HG03521 (cell line): ENCODE results near the gene TAPT1.
"Not testable (repeated sequence)": the region's sequence is repeated elsewhere in the genome, so short reads cannot be mapped to it uniquely, and the experiment has no call there.

Source experiments
- ATAC-seq: cut with Tn5 transposase; IDR thresholded peaks from one replicate; pipeline ENCODE4 v1.9.1; 2021; ENCODE audit warnings: mild to moderate bottlenecking, moderate library complexity; ENCODE audit not compliant: unreplicated experiment

The TAPT1 gene

DNA sequence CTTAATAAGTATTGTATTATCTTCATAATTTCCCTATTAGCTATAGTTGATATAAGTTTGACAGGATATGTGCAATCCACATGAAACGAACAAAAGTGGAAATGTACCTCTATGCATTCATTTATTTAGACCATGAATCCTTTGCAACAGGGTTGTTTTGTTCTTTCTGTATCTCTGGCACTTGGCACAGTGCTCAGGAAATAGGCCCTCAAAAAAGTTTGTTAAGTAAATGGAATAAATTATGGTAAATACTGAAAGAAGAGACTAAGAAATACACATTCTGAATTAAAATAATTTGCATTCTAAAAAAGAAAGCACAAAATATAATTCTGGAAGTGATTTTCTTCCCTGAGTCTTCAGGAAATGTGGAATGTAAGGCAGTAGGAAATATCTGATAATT lies 39.3 kb downstream of the TAPT1 start:
- no peak for ATAC-seq

DNA sequence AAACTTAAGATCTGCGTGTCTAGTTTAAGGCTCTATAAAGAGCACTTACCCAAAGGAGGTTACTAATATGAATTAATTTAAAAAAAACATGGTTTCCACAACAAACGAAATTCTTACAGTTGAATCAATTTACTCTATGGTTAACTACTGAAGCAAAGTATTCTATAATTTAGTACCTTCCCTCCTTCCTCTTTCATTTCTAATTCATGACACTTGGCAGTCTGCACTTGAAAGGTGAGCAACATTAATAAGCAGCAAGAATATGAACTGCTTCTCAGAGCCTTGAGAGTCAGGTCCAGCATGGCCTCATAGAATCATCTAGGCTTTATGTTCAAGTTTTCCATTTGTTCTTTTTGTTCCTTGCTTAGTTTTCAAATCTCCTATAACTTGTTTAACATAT lies 42.7 kb downstream of the TAPT1 start:
- ATAC-seq, result no peak

DNA sequence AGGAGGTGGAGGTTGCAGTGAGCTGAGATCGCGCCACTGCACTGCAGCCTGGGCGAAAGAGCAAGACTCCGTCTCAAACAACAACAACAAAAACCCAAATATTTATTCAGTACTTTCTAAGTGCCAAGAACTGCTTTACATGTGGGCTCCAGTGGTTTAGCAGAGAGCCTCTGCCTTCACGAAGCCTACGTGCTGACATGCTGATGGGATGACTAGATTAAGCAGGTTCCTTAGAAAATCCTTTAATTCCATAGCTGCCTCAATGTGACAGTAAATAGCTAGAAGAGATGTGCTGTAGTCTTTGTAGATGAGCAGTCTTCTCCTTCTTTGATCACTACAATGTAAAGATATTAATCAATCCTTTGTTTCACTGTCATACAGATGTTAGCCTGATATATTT lies 49.6 kb downstream of the TAPT1 start:
- ATAC-seq, result no peak

DNA sequence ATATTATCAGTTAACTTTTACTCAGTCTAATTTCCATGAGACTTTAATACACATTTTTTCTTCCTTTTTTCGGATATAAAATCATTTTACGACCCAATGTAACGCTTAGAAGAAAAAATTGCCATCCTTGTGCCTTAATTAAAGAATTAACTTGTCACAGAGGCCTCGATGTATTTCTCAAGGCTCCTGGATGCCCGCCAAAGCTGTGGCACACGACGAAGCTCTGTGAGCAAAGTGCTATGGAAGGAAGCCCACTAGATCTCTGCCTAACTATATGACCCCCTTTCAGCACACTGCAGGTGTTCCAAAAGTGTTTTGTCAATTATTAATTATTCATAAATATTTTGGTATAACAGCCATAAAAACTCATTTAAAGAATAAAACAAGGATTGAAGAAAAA lies 54.4 kb downstream of the TAPT1 start:
- ATAC-seq, result no peak

DNA sequence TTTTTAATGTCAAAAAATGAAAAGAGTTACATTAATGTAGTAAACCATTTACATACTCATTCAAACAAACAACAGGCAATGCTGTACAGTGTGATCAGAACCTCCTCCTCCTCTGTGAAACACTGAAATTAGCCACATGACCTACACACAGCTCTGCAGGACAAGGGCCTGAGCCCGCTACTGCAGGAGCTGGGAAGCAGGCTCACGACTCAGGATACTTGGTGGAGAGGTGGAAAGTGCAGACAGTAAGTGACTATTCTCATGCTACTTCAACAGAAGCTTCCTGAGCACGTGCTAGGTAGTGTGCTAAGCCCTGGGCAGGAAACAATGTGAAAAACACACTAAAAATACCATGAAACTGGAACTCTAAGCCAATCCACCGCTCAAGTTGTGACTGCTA lies 56.8 kb downstream of the TAPT1 start:
- ATAC-seq, result no peak

DNA sequence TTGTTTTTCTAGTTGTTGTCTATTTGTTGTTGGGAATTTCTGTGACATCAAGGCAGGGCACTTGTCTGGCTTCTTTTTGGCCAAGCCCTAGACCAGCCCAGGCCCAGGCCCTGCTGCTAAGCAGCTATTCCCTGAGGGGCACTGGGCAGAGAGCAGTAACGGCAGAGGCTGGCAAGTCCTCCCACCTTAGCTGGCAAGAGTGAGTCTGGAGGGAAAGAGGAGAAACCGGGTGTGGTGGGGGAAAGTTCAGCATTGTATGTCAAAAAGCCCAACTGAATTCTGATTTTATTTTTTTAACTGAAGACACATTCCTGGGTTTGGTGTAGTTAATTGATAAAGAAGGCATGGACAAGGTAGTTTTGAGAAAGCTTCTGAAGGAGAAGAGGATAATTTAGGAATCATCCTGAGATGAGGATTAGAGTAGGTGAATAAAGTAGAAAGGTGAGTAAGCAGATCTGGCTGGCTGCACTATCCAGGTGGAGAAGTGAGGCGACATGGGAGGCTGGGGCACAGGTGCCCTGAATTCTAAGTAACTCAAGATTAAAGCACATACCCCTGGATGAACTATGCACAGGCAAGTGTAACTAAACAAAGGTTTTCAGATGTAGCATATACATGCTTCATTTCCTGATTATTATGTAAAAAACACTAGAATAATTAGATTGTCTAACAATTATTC lies 57.4 kb downstream of the TAPT1 start:
- no peak for ATAC-seq

DNA sequence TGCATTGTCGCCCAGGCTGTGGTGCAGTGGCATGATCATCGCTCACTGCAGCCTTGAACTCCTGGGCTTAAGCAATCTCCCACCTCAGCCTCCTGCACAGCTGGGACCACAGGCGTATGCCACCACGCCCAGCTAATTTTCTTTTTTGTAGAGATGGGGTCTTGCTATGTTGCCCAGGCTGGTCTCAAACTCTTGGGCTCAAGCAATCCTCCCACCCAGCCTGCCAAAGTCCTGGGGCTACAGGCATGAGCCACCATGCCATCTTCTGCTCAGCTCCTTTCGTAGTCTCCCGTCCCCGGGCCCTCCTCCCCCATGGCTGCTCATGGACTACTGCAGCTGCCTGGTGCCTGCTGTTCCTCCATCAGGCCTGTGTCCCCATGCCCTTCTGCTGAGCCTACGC lies 58.1 kb downstream of the TAPT1 start:
- no peak for ATAC-seq

DNA sequence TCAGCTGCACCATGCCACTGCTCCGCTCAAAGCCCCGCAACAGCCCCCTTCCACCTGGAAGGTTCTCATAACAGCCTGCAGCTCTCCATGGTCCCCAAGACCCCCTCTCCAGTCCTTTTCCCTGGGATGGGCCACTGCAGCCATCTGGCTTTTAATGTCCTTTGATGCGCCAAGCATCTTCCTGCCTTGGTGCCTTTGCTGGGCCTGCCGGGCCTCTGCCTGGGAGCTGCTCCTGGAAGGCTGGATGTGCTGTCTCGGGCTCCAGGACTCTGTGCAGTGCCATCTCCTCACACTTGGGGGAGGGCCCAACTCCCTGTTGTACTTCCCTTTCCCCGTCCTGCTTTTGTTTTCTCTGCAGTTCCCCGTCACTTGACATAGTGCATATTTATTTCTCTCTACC lies 60.3 kb downstream of the TAPT1 start:
- no peak for ATAC-seq

DNA sequence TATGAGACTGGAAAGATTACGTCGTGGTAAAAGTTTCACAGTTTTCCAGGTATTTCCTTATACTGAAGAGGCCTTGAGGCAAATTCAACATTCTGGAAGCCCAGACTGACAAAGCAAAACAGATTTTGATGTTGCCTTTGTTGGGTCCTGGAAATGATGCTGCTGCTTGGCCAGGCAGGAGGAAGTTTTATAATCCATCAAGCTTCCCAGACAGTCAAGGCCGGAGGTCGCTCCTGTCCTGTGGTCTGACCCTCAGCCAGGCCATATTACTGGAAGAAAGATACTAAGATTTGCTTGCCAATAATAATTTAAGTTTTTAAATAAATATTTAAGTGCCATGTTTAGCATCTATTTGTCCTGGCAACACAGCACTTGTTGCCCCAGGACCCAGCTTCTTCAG lies 63.4 kb downstream of the TAPT1 start:
- ATAC-seq, result no peak

DNA sequence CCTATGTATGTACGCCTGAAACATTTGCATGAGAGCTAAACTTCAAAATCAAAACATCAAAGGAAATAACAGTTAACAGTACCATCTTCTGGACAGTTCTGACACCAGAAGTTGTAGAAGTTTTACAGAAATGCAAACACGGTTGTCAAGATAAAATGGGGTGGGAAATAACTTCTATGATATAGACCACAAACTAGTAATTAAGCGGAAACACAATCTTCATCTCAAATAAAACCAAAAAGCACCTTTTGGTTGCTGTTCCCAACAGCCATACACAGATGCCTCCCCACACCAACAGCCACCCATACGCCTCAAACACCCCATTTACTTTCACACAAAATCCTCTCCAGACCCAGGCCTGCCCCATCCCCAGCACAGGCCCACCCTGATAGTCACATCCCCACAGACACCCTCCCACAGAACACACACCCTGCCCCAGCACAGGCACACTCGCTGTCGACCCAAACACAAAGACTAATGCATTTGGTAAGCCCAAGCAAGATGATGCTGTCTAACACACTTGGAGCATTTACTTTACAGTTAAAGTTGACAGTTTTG lies 64.3 kb downstream of the TAPT1 start:
- ATAC-seq, result no peak

DNA sequence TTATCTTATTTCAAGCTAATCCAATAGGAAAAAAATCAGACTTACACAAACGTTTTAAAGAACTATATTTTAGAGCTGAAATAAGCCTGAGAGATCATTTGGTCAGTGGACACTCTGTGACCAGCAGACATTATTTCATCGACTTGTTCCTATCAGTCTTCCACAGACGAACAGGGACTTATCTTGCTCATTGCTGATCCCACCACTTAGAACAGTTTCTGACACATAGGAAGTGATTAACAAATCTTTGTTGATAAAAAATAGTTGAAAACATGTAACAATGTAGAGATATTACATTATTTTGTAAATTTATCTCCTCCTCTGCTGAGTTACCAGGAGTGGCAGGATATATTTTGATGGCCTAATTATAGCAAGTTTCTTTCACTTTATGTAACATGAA lies 65.8 kb downstream of the TAPT1 start:
- no peak for ATAC-seq

DNA sequence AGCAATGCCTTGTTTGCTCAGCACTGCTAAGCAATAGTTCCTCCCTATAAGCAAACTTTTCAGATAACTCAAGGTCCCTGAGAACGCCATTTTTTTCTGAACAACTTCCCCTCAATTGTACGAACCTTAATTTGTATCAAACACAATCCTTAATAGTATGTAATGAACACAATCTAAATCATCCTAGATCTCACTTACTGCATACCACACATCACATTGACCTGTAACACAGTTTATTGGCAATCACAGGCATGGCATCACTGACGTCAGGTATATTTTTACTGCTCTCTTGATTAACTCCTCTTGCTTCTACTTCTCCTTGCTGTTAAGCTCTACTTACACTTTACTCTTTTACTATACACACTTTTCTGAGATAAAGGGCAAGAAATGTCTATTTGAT lies 67.0 kb downstream of the TAPT1 start:
- no peak for ATAC-seq

DNA sequence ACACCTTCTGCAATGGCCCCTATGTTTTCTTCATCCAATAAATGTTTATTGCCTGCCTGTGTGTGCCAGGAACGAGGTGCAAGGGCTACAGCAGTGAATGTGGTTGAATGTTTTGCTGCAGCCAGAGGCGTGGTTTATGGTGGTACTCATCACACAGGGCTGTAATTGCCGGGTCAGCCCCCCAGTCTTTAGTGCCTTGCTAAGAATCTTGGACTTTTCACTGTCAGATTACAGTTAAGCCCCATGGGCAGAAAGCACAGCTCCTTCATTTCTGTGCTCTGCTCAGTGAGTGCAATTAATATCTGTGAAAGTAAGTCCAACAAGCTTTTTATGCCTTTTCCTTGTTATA lies 67.8 kb downstream of the TAPT1 start:
- no peak for ATAC-seq

DNA sequence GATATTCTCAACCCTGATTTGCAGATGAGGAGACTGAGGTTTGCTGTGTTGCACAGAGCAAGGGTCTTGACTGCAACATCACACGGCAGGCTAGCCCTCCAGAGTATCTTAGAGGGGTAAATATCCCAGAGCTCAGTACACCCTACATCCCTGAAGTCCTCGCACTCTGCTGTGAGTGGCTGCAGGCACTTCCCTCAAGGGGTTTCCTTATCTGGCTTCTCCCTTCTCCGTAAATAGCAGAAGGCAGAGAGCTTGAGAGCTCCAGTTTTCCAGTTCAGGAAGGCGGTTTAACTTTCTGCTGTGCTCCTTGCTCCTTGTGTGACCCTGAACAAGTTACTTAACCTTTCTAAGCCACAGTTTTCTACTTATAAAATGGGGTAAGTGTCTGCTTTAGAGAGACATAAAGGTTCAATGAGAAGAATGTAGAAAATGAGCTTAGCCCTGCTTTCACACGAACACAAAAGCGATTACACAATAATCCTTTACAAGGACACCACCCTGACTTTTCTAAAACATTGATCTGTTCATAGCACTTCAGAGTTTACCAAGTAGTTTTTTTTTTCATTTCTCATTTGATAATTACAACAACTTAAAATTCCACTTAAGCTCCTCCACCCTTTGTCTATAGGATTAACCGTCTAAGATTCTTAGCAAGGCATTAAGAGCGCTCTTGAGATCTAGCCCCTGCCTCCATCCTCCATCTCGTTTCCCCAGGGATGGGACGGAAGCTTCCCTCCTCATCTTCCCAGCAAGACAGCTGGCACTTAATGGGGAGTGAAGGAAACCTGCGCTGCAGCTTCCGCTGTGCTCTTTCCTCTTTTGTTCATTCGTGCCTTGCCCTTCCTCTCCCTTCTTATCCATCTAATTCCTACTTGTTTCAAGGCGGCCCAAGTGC lies 68.4 kb downstream of the TAPT1 start:
- no peak for ATAC-seq

DNA sequence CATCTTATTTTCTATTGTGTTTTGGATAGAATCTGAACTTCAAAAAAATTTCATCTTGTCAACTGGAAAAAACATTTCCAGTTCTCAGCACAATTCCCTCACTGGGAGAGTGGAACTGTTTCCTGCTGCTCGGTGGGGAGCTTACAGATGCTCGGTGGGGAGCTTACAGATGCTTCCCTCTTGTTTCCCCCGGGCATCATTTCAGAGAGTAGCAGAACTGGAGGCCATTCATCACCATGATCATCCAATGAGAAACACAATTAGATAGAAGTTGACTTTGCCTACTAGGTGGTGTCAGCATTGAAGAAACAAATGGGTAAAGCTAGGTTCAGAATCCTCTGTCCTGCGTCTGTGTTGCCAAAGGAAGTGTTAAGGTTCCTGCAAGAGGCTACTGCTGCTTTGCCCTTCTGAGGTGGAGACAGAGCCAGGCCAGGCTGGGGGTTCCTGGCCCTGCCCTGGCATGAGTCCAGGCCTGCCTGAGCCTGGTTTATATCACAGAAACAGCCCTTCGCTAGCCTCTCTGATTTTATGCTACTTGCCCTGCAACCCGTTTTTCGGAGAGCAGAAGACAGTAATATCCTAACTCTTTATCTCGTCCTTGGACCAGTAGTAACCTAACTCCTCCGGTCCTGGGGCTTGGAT lies 70.6 kb downstream of the TAPT1 start:
- no peak for ATAC-seq

DNA sequence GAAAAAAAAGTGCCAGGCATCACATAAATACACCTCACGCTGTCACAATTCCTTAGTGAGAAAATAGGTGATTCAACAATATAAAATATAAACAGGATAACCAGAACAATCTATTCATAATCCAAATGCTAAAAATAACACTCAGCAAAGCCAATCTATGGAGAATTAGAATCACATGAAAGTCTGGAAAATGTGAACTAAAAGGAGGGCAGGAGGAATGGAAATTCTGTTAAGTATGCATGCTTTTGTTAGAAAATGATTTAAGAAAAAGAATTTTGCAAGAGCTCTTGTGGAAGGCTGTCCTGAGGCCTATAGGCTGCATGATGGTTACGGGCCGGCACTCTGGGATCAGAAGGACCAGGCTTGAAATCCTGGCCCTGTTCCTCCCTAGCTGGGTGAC lies 71.8 kb downstream of the TAPT1 start:
- ATAC-seq, result no peak

DNA sequence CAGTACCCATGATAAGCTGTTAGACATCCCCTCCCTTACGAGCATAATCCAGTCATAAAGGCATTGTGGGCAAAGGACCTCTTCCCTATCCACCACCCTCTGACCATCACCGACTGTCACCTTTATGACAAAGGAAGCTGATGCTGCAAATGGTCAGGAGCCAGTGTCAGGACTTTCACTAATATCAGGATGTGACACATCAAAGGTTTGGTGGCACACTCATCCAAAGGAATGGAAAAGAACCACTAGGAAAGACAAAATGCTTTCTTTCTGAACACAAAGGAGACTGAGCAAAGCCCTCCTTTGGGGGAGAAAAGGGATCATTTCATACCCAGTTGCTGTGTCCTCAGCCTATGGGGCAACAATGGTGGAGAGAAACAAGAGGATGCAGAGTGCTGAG lies 75.6 kb downstream of the TAPT1 start:
- ATAC-seq, result no peak

DNA sequence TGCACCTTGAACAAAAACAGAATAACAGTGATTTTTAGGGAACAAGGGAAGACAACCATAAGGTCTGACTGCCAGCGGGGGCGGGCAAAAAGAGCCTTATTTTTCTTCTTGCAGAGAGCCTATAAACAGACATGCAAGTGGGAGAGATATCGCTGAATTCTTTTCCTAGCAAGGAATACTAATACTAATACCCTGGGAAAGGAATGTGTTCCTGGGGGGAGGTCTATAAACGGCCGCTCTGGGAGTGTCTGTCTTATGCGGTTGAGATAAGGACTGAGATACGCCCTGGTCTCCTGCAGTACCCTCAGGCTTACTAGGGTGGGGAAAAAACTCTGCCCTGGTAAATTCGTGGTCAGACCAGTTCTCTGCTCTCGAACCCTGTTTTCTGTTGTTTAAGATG lies 81.4 kb downstream of the TAPT1 start:
- not testable (repeated sequence) for ATAC-seq

DNA sequence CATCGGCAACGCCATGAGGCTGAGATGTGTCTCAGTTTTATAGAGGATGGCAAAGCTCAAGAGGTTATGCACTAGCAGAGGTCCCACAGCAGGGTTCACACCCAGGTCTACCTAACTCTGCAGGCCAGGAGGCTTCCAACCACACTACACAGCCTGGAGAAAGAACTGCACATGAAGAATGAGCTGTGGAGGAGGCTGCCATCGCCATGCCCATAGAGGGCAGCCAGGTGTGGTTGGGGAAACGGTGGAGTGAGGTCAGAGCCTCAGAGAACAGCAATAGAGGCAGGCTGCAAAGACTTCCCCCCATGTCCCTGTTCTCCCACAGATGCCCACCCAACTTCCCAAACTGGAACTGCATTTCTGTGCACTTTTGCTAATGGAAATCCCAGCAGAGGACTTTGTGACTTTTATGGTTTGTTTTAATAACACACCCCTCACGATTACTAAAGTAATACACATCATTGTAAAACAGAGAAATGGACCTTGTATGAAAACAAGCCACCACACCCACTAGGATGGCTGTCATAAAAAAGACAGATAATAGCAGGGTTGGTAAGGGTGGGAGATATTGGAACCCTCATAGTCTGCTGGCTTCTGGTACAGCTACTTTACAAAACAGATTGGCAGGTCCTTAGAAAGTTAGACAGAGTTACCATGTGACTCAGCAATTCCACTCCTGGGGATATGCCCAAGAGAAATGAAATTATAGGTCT lies 83.5 kb downstream of the TAPT1 start:
- no peak for ATAC-seq

DNA sequence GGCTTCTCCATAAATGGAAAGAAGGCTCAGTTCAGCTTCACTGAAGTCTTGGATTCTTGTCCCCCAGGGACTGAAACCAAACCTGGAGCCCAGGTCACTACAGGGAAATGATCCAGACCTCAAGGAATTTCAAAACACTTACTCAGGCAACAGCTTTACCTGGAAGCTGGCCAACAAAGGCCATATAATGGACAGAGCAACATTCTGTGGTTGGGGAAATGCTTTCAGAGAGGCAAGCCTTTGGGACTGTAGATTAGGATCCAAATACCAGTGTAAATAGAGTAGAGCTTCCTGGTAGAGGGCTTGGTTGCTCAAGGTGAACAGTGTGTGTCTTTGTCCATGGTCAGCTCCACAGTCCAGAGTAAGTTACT lies 85.4 kb downstream of the TAPT1 start:
- ATAC-seq, result no peak

DNA sequence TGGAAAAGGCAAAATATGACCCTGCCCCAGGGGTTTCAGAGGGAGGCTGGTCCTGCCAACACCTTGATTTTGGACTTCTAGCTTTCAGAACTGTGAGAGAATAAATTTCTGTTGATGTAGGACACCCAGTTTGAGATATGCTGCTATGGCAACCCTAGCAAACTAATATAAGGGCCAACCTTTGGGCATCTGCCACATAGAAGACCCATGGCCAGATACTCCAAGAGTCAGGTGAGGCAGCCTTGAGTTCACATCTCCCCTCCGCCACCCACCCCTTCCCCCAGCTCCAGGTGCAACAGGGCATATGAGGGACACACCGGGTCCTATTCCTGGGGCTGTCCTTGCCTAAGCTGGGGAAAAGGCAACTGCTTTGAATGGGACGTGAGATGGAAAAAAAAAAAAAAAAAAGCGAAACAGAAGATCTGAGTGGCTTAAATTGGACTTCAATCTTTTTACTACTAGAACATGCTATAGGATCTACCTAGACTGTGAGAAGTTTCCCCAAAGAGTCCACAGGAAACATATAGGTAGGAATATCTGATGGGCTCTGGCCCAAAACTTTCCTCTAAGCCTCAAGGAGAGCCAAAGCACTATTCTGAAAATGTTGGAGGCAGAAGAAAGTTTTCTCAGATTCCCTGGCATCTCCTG lies 85.9 kb downstream of the TAPT1 start:
- no peak for ATAC-seq
